HL-60 (cell line): ENCODE measurements around the gene KCNQ5.

ENCODE experiments used
- CTCF ChIP-seq: IDR thresholded peaks from one replicate; pipeline ENCODE4 v1.5.1; 2011; ENCODE audit warnings: low read length, control low read depth, inconsistent platforms; ENCODE audit not compliant: insufficient read depth
- POLR2AphosphoS5 ChIP-seq: IDR thresholded peaks from 2 replicates; pipeline ENCODE4 v1.6.1; 2012; ENCODE audit warnings: low read depth
- TF ChIP-seq, protein P1 (sequence below): IDR thresholded peaks from 2 replicates; pipeline ENCODE4 v1.6.1; 2012; ENCODE audit warnings: low read depth; ENCODE audit not compliant: insufficient replicate concordance

DNA sequence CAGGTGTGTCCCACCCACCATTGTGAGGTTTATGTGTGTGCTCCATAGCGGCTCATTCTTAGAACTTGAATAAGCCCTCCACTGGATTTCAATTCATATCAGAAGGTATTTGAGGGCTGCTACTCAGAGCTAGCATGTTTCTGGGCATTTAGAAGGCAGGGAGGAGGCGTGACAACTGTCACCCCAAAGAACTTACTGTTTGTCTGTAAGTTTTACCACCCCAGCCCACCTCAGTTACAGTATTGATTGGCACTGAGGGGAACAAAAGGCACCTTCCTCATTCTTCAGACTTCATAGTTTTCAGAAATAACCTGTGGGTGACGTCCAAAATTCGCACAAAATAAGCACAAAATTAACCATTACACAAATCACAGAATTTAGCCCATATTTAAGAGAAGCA lies 521.7 kb downstream of the KCNQ5 start:
- TF ChIP-seq, protein P1, sequence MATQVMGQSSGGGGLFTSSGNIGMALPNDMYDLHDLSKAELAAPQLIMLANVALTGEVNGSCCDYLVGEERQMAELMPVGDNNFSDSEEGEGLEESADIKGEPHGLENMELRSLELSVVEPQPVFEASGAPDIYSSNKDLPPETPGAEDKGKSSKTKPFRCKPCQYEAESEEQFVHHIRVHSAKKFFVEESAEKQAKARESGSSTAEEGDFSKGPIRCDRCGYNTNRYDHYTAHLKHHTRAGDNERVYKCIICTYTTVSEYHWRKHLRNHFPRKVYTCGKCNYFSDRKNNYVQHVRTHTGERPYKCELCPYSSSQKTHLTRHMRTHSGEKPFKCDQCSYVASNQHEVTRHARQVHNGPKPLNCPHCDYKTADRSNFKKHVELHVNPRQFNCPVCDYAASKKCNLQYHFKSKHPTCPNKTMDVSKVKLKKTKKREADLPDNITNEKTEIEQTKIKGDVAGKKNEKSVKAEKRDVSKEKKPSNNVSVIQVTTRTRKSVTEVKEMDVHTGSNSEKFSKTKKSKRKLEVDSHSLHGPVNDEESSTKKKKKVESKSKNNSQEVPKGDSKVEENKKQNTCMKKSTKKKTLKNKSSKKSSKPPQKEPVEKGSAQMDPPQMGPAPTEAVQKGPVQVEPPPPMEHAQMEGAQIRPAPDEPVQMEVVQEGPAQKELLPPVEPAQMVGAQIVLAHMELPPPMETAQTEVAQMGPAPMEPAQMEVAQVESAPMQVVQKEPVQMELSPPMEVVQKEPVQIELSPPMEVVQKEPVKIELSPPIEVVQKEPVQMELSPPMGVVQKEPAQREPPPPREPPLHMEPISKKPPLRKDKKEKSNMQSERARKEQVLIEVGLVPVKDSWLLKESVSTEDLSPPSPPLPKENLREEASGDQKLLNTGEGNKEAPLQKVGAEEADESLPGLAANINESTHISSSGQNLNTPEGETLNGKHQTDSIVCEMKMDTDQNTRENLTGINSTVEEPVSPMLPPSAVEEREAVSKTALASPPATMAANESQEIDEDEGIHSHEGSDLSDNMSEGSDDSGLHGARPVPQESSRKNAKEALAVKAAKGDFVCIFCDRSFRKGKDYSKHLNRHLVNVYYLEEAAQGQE: no peak
- TF ChIP-seq CTCF (no peak), POLR2AphosphoS5 (no peak)
